ENCODE results near the gene FBXL15.
A peak's percentile ranks its signal among the peaks of the same experiment; 100 is the strongest.

Gene FBXL15

GRCh38 chr10:102420714-102421506 lies at the start of gene FBXL15:
TSS of gene FBXL15 (plus strand) at chr10:102420836. CDS start at chr10:102421130, 294 bp downstream.
- H3K27me3 ChIP-seq (ENCODE audit: low read depth, low read length): peaks cover 14% of the 10 kb centered on the region
- H3K4me1 ChIP-seq (ENCODE audit: control insufficient read depth in 1 of 2, insufficient read depth in 2 of 2, low read length in 2 of 2): peaks cover 11 to 39% of the 10 kb centered on the region in 2 donors

GRCh38 chr10:102371295-102371694 lies 49.3 kb upstream of the FBXL15 start:
- no peak overlapping the region for H3K27ac ChIP-seq (ENCODE audit: low read length)
- peaks cover 0 to 6% of the 10 kb centered on the region in 2 donors for H3K9me3 ChIP-seq (ENCODE audit: control insufficient read depth in 1 of 2, low read length in 2 of 2)
- H3K4me3 ChIP-seq (ENCODE audit: low read depth in 1 of 2, low read length in 2 of 2): no peak overlapping the region
- no peaks in the 10 kb centered on the region for H3K4me1 ChIP-seq (ENCODE audit: control insufficient read depth in 1 of 2, insufficient read depth in 2 of 2, low read length in 2 of 2)
- peaks cover 70 to 90% of the 10 kb centered on the region in 2 donors for H3K36me3 ChIP-seq (ENCODE audit: control insufficient read depth in 1 of 2, insufficient read depth in 2 of 2, low read length in 2 of 2)
- no peaks in the 10 kb centered on the region for H3K27me3 ChIP-seq (ENCODE audit: low read depth, low read length)

More at GRCh38 chr10:102420714-102421506, at the start of gene FBXL15:
- Histone ChIP-seq H3K36me3 (ENCODE audit: control insufficient read depth in 1 of 2, insufficient read depth in 2 of 2, low read length in 2 of 2) (peaks cover 10 to 15% of the 10 kb centered on the region in 2 donors), H3K27ac (ENCODE audit: low read length) (peak within 1 kb of the TSS; percentile 73), H3K9me3 (ENCODE audit: control insufficient read depth in 1 of 2, low read length in 2 of 2) (no peaks in the 10 kb centered on the region), H3K4me3 (ENCODE audit: low read depth in 1 of 2, low read length in 2 of 2) (peak within 1 kb of the TSS; percentile 86 to 97)

- no peaks in the 10 kb centered on the region for H3K4me1 ChIP-seq (ENCODE audit: control insufficient read depth in 1 of 2, insufficient read depth in 2 of 2, low read length in 2 of 2)
- no peaks in the 10 kb centered on the region for H3K27me3 ChIP-seq (ENCODE audit: low read depth, low read length)
- H3K4me3 ChIP-seq (ENCODE audit: low read depth in 1 of 2, low read length in 2 of 2): no peak overlapping the region
- H3K9me3 ChIP-seq (ENCODE audit: control insufficient read depth in 1 of 2, low read length in 2 of 2): peaks cover 0 to 6% of the 10 kb centered on the region in 2 donors
- H3K36me3 ChIP-seq (ENCODE audit: control insufficient read depth in 1 of 2, insufficient read depth in 2 of 2, low read length in 2 of 2): peaks cover 54 to 80% of the 10 kb centered on the region in 2 donors
- H3K27ac ChIP-seq (ENCODE audit: low read length): no peak overlapping the region
Observed at GRCh38 chr10:102375250-102375649, 45.4 kb upstream of the FBXL15 start.

- H3K9me3 ChIP-seq (ENCODE audit: control insufficient read depth in 1 of 2, low read length in 2 of 2): peaks cover 0 to 4% of the 10 kb centered on the region in 2 donors
- no peak overlapping the region for H3K4me3 ChIP-seq (ENCODE audit: low read depth in 1 of 2, low read length in 2 of 2)
- no peak overlapping the region for H3K27ac ChIP-seq (ENCODE audit: low read length)
- H3K4me1 ChIP-seq (ENCODE audit: control insufficient read depth in 1 of 2, insufficient read depth in 2 of 2, low read length in 2 of 2): no peaks in the 10 kb centered on the region
- H3K36me3 ChIP-seq (ENCODE audit: control insufficient read depth in 1 of 2, insufficient read depth in 2 of 2, low read length in 2 of 2): peaks cover 52 to 79% of the 10 kb centered on the region in 2 donors
- no peaks in the 10 kb centered on the region for H3K27me3 ChIP-seq (ENCODE audit: low read depth, low read length)
Observed at GRCh38 chr10:102375867-102376266, 44.8 kb upstream of the FBXL15 start.

GRCh38 chr10:102376901-102377300 lies 43.7 kb upstream of the FBXL15 start:
- H3K4me1 ChIP-seq (ENCODE audit: control insufficient read depth in 1 of 2, insufficient read depth in 2 of 2, low read length in 2 of 2): no peaks in the 10 kb centered on the region
- H3K27me3 ChIP-seq (ENCODE audit: low read depth, low read length): no peaks in the 10 kb centered on the region
- no peak overlapping the region for H3K27ac ChIP-seq (ENCODE audit: low read length)
- no peaks in the 10 kb centered on the region for H3K9me3 ChIP-seq (ENCODE audit: control insufficient read depth in 1 of 2, low read length in 2 of 2)
- H3K4me3 ChIP-seq (ENCODE audit: low read depth in 1 of 2, low read length in 2 of 2): no peak overlapping the region
- peaks cover 50 to 78% of the 10 kb centered on the region in 2 donors for H3K36me3 ChIP-seq (ENCODE audit: control insufficient read depth in 1 of 2, insufficient read depth in 2 of 2, low read length in 2 of 2)

- H3K27me3 ChIP-seq (ENCODE audit: low read depth, low read length): no peaks in the 10 kb centered on the region
- no peaks in the 10 kb centered on the region for H3K4me1 ChIP-seq (ENCODE audit: control insufficient read depth in 1 of 2, insufficient read depth in 2 of 2, low read length in 2 of 2)
- H3K36me3 ChIP-seq (ENCODE audit: control insufficient read depth in 1 of 2, insufficient read depth in 2 of 2, low read length in 2 of 2): peaks cover 50 to 77% of the 10 kb centered on the region in 2 donors
- no peak overlapping the region for H3K27ac ChIP-seq (ENCODE audit: low read length)
- no peak overlapping the region for H3K4me3 ChIP-seq (ENCODE audit: low read depth in 1 of 2, low read length in 2 of 2)
- H3K9me3 ChIP-seq (ENCODE audit: control insufficient read depth in 1 of 2, low read length in 2 of 2): no peaks in the 10 kb centered on the region
Observed at GRCh38 chr10:102379383-102379782, 41.3 kb upstream of the FBXL15 start.

- Histone ChIP-seq H3K4me1 (ENCODE audit: control insufficient read depth in 1 of 2, insufficient read depth in 2 of 2, low read length in 2 of 2) (peaks cover 0 to 4% of the 10 kb centered on the region in 2 donors), H3K36me3 (ENCODE audit: control insufficient read depth in 1 of 2, insufficient read depth in 2 of 2, low read length in 2 of 2) (peaks cover 31 to 54% of the 10 kb centered on the region in 2 donors), H3K27ac (ENCODE audit: low read length) (no peak overlapping the region)
Observed at GRCh38 chr10:102381983-102382382, 38.7 kb upstream of the FBXL15 start.

GRCh38 chr10:102382871-102383270 lies 37.8 kb upstream of the FBXL15 start:
- H3K4me3 ChIP-seq (ENCODE audit: low read depth in 1 of 2, low read length in 2 of 2): no peak overlapping the region
- peaks cover 31 to 53% of the 10 kb centered on the region in 2 donors for H3K36me3 ChIP-seq (ENCODE audit: control insufficient read depth in 1 of 2, insufficient read depth in 2 of 2, low read length in 2 of 2)
- H3K27me3 ChIP-seq (ENCODE audit: low read depth, low read length): no peaks in the 10 kb centered on the region
- H3K27ac ChIP-seq (ENCODE audit: low read length): no peak overlapping the region
- H3K9me3 ChIP-seq (ENCODE audit: control insufficient read depth in 1 of 2, low read length in 2 of 2): no peaks in the 10 kb centered on the region
- peaks cover 0 to 4% of the 10 kb centered on the region in 2 donors for H3K4me1 ChIP-seq (ENCODE audit: control insufficient read depth in 1 of 2, insufficient read depth in 2 of 2, low read length in 2 of 2)

More at GRCh38 chr10:102381983-102382382, 38.7 kb upstream of the FBXL15 start:
- Histone ChIP-seq H3K27me3 (ENCODE audit: low read depth, low read length) (no peaks in the 10 kb centered on the region), H3K9me3 (ENCODE audit: control insufficient read depth in 1 of 2, low read length in 2 of 2) (no peaks in the 10 kb centered on the region), H3K4me3 (ENCODE audit: low read depth in 1 of 2, low read length in 2 of 2) (no peak overlapping the region)

GRCh38 chr10:102384053-102384452 lies 36.6 kb upstream of the FBXL15 start:
- Histone ChIP-seq H3K4me3 (ENCODE audit: low read depth in 1 of 2, low read length in 2 of 2) (no peak overlapping the region), H3K4me1 (ENCODE audit: control insufficient read depth in 1 of 2, insufficient read depth in 2 of 2, low read length in 2 of 2) (peaks cover 0 to 4% of the 10 kb centered on the region in 2 donors), H3K27me3 (ENCODE audit: low read depth, low read length) (no peaks in the 10 kb centered on the region), H3K9me3 (ENCODE audit: control insufficient read depth in 1 of 2, low read length in 2 of 2) (no peaks in the 10 kb centered on the region), H3K27ac (ENCODE audit: low read length) (no peak overlapping the region), H3K36me3 (ENCODE audit: control insufficient read depth in 1 of 2, insufficient read depth in 2 of 2, low read length in 2 of 2) (peaks cover 29 to 43% of the 10 kb centered on the region in 2 donors)

- H3K4me3 ChIP-seq (ENCODE audit: low read depth in 1 of 2, low read length in 2 of 2): no peak overlapping the region
- H3K9me3 ChIP-seq (ENCODE audit: control insufficient read depth in 1 of 2, low read length in 2 of 2): no peaks in the 10 kb centered on the region
- peaks cover 0 to 4% of the 10 kb centered on the region in 2 donors for H3K4me1 ChIP-seq (ENCODE audit: control insufficient read depth in 1 of 2, insufficient read depth in 2 of 2, low read length in 2 of 2)
- H3K27me3 ChIP-seq (ENCODE audit: low read depth, low read length): no peaks in the 10 kb centered on the region
- H3K36me3 ChIP-seq (ENCODE audit: control insufficient read depth in 1 of 2, insufficient read depth in 2 of 2, low read length in 2 of 2): peaks cover 21 to 35% of the 10 kb centered on the region in 2 donors
- H3K27ac ChIP-seq (ENCODE audit: low read length): no peak overlapping the region
Observed at GRCh38 chr10:102384606-102385429, 35.8 kb upstream of the FBXL15 start.

- Histone ChIP-seq H3K27ac (ENCODE audit: low read length) (no peak overlapping the region), H3K9me3 (ENCODE audit: control insufficient read depth in 1 of 2, low read length in 2 of 2) (no peaks in the 10 kb centered on the region), H3K4me3 (ENCODE audit: low read depth in 1 of 2, low read length in 2 of 2) (no peak overlapping the region), H3K4me1 (ENCODE audit: control insufficient read depth in 1 of 2, insufficient read depth in 2 of 2, low read length in 2 of 2) (peaks cover 0 to 11% of the 10 kb centered on the region in 2 donors), H3K27me3 (ENCODE audit: low read depth, low read length) (no peaks in the 10 kb centered on the region), H3K36me3 (ENCODE audit: control insufficient read depth in 1 of 2, insufficient read depth in 2 of 2, low read length in 2 of 2) (no peaks in the 10 kb centered on the region)
Observed at GRCh38 chr10:102389894-102390293, 30.7 kb upstream of the FBXL15 start.

Measured in muscle layer of duodenum (tissue), 2 donors.